Measurements from ENCODE around the gene ATL3. TPM values are rescaled to one million over a fixed set of nuclear protein-coding genes. Genes with fewer than 3 reads are reported as not detected.

The ATL3 gene, protein sequence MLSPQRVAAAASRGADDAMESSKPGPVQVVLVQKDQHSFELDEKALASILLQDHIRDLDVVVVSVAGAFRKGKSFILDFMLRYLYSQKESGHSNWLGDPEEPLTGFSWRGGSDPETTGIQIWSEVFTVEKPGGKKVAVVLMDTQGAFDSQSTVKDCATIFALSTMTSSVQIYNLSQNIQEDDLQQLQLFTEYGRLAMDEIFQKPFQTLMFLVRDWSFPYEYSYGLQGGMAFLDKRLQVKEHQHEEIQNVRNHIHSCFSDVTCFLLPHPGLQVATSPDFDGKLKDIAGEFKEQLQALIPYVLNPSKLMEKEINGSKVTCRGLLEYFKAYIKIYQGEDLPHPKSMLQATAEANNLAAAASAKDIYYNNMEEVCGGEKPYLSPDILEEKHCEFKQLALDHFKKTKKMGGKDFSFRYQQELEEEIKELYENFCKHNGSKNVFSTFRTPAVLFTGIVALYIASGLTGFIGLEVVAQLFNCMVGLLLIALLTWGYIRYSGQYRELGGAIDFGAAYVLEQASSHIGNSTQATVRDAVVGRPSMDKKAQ
- total RNA-seq, result 123 and 152 TPM in 2 replicates

DNA sequence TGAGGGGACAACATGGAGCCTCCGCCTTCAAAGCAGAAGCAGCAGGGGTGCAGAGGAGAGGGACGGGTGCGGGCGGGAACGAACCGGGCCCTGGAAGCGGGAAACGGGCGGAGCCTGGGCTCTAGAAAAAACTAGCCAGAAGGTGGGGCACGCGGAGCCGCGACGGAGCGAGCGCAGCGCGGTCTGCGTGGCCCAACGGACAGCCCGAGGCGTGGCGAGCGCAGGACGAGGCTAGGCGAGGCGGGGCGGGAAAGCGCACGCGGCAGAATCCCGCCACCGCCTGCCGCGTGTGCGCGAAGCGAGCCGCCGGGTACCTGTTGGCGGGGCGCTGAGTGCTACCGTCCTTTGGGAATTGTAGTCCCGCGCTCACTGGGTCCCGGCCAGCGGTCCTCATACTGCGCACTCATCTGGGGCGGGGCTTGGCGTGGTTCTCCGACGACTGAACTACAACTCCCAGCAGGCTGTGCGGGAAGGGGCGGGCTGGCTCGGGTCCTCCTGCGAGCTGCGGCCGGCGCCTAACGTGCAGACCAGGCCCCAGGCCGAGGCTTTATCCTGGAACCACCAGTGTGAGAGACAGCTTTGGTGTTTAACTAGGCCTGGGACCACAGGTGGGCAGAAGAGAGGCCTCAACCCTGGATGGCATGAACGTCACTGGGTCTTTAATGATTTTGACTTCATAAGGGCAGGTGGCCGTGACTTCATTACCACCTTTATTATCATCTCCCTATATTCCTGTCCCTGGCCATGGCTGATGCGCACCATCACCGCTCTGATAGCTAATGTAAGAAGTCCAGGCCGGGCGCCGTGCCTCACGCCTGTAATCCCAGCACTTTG lies at the start of gene ATL3:
TSS of gene ATL3 (minus strand) at position 55 of the 834 bp plus-strand sequence. CDS start at position 14, 41 bp downstream.
- H3K4me3 ChIP-seq (ENCODE audit: low read depth, low read length), result peak within 1 kb of the TSS; percentile 81
- DNase-seq (ENCODE audit: low read depth), result peak; percentile 96
- TF ChIP-seq, protein P1, sequence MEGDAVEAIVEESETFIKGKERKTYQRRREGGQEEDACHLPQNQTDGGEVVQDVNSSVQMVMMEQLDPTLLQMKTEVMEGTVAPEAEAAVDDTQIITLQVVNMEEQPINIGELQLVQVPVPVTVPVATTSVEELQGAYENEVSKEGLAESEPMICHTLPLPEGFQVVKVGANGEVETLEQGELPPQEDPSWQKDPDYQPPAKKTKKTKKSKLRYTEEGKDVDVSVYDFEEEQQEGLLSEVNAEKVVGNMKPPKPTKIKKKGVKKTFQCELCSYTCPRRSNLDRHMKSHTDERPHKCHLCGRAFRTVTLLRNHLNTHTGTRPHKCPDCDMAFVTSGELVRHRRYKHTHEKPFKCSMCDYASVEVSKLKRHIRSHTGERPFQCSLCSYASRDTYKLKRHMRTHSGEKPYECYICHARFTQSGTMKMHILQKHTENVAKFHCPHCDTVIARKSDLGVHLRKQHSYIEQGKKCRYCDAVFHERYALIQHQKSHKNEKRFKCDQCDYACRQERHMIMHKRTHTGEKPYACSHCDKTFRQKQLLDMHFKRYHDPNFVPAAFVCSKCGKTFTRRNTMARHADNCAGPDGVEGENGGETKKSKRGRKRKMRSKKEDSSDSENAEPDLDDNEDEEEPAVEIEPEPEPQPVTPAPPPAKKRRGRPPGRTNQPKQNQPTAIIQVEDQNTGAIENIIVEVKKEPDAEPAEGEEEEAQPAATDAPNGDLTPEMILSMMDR (IDR thresholded peaks at IDR 0.05; ENCODE audit: insufficient read depth, low read depth, low read length), result no peak

DNA sequence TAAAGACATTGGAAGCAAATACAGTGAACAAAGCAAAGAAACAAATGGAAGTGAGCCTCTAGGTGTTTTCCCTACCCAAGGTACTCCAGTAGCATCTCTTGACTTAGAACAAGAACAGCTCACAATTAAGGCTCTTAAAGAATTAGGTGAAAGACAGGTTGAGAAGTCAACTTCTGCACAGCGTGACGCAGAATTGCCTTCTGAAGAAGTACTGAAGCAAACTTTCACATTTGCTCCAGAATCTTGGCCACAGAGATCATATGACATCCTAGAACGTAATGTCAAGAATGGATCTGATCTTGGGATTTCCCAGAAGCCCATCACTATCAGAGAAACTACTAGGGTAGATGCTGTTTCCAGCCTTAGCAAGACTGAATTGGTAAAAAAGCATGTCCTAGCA lies 49.4 kb upstream of the ATL3 start:
- TF ChIP-seq, protein P1 (IDR thresholded peaks at IDR 0.05; ENCODE audit: insufficient read depth, low read depth, low read length), result no peak
- no peak for DNase-seq (ENCODE audit: low read depth)
- no peak overlapping the region for H3K4me3 ChIP-seq (ENCODE audit: low read depth, low read length)

DNA sequence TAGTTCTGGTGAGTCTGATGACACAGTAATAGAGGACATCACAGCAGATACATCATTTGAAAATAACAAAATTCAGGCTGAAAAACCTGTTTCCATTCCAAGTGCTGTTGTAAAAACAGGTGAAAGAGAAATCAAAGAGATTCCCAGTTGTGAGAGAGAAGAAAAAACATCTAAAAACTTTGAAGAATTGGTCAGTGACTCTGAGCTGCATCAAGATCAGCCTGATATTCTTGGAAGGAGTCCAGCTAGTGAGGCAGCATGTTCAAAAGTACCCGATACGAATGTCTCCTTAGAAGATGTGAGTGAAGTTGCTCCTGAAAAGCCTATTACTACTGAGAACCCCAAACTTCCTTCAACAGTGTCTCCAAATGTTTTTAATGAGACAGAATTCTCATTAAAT lies 48.8 kb upstream of the ATL3 start:
- TF ChIP-seq, protein P1 (IDR thresholded peaks at IDR 0.05; ENCODE audit: insufficient read depth, low read depth, low read length), result no peak
- H3K4me3 ChIP-seq (ENCODE audit: low read depth, low read length), result no peak overlapping the region
- DNase-seq (ENCODE audit: low read depth), result no peak

DNA sequence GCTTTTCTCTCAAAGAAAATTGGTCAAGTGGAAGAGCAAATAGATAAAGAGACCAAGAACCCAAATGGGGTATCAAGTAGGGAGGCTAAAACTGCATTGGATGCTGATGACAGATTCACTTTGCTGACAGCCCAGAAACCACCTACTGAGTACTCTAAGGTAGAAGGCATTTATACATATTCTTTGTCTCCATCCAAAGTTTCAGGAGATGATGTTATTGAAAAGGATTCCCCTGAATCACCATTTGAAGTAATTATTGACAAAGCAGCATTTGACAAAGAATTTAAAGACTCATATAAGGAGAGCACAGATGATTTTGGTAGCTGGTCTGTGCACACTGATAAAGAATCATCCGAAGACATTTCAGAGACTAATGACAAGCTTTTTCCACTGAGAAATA lies 47.8 kb upstream of the ATL3 start:
- DNase-seq (ENCODE audit: low read depth), result no peak

DNA sequence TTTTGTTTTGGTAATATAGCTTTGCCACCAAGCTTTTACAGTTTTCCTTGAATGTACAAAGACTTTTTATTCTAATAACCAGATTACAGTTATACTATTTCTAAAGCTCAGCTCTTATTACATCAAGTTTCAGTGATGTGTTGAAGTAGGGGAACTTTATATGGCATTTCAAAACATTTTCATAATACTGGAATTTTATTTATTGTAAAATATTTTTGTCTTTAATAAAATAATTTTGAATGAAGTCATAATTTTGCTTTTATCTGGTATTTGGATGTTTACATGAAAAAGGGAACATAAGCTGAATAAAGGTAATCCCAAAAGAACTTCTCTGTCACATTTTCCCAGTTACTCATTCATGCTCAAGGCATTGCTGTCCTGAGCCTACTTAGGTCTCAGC lies 44.9 kb upstream of the ATL3 start:
- TF ChIP-seq, protein P1 (IDR thresholded peaks at IDR 0.05; ENCODE audit: insufficient read depth, low read depth, low read length), result no peak
- no peak for DNase-seq (ENCODE audit: low read depth)
- no peak overlapping the region for H3K4me3 ChIP-seq (ENCODE audit: low read depth, low read length)

More for the DNA sequence above, 47.8 kb upstream of the ATL3 start:
- no peak overlapping the region for H3K4me3 ChIP-seq (ENCODE audit: low read depth, low read length)
- TF ChIP-seq, protein P1 (IDR thresholded peaks at IDR 0.05; ENCODE audit: insufficient read depth, low read depth, low read length), result no peak

DNA sequence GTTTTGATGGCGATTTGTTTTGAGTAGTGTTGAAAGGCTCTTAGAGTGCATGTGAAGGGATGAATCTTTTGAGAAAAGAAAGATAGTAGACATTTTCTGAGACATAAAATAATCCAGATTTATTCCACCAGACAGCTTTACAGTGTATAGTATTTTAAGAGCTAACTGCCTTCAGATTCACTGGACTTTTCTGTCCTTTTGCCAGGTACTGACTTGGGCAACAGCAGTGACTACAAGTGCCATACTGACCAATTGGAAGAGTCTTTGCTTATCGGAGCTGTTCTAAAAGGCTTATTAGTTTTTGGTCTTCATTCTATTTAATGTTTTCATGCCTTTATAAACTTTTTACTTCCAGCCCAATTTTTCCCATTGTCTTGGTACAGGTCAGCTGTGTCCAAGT lies 42.6 kb upstream of the ATL3 start:
- TF ChIP-seq, protein P1 (IDR thresholded peaks at IDR 0.05; ENCODE audit: insufficient read depth, low read depth, low read length), result no peak
- H3K4me3 ChIP-seq (ENCODE audit: low read depth, low read length), result no peak overlapping the region
- DNase-seq (ENCODE audit: low read depth), result no peak
